ENCODE data around the gene METAP1D. TPM values are rescaled to one million over a fixed set of nuclear protein-coding genes. Genes with fewer than 3 reads are reported as not detected.
"Not testable (repeated sequence)": the region's sequence is repeated elsewhere in the genome, so short reads cannot be mapped to it uniquely, and the experiment has no call there.

The METAP1D gene
- total RNA-seq, 2 experiments from 2014 or later: 2.8 to 2.9 TPM

DNA sequence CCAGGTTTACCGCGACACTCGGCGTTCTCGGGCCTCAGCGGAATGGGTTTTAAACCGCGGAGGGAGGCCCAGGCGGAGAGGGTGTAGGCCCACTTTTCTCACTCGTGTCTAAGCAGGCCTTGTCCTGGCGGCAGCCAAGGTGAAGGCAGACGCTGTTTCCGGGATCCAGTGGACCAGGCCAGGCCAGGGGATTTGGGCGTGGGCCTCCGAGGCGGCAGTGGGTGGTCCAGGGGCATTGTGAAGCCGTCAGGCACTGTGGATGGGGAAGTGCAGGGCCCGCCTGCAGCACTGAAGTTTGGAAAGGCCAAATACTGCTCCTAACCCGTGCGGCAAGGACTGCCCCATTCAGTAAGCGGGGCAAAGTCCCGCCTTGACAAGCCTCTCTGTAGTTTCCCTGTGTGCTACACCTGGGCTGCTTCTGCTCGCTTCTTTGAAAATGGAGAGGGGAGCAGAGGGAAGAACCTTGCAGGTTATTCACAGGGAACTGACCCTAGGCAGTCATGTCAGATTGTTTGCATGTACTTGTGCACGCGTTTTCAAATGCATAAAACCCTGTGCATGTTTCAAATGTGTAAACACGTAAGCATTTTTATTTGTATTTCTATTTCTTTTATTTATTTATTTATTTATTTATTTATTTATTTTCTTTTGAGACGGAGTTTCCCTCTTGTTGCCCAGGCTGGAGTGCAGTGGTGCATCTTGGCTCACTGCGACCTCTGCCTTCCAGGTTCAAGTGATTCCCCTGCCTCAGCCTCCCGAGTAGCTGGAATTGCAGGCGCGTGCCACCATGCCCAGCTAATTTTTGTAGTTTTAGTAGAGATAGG, 110.4 kb downstream of the METAP1D start:
- ChIA-PET CTCF (no interaction called here), POLR2A (no interaction called here)
- Mint-ChIP-seq H3K9me3 (no peaks in the 10 kb centered on the region), H3K4me3 (no peak overlapping the region), H3K36me3 (ENCODE audit: low read depth) (no peaks in the 10 kb centered on the region), H3K27ac (no peak overlapping the region), H3K4me1 (peaks cover 23% of the 10 kb centered on the region), H3K27me3 (peaks cover 60% of the 10 kb centered on the region)
- DNase-seq: no peak

DNA sequence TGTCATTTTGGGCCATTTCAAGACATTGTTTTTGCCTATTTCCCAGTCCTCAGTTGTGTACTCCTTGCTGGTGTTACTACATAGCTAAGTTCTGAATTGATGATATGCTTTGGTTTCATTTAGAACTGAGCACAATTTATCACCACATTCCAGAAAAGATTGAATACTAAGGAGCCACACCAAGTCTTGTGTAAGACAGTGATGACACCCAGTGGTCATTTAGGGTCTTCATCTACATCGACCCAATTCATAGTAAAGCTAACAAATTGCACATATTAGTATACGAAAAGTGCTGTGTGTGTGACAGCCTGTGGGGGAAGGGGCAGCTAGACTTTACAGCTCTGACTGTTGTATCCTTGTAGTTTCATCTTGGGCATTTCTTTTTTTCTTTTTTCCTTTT, 113.9 kb downstream of the METAP1D start:
- no peaks in the 10 kb centered on the region for H3K36me3 Mint-ChIP-seq (ENCODE audit: low read depth)
- no peak overlapping the region for H3K27ac Mint-ChIP-seq
- H3K27me3 Mint-ChIP-seq: peaks cover 33% of the 10 kb centered on the region
- no peaks in the 10 kb centered on the region for H3K9me3 Mint-ChIP-seq
- CTCF ChIA-PET: interaction anchor here (1.2 to 3.0 kb wide), 6 partner anchors 9 to 419 kb away, joined by 3 to 27 read pairs (median 6); partner anchors contain the start of gene DLX2
- H3K4me1 Mint-ChIP-seq: no peaks in the 10 kb centered on the region
- POLR2A ChIA-PET: interaction anchor here (1.3 kb wide), 1 partner anchor 32 kb away, joined by 4 read pairs; no protein-coding TSS in a partner anchor
- DNase-seq: no peak
- H3K4me3 Mint-ChIP-seq: no peak overlapping the region

DNA sequence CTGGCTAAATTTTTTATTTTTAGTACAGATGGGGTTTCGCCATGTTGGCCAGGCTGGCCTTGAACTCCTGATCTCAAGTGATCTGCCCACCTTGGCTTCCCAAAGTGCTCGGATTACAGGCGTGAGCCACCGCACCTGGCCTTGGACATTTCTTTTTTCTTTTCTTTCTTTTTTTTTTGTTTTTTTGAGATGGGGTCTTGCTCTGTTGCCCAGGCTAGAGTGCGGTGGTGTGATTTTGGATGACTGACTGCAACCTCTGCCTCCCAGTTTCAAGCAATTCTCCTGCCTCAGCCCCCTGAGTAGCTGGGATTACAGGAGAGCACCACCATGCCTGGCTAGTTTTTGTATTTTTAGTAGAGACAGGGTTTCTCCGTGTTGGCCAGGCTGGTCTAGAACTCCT, 114.4 kb downstream of the METAP1D start:
- DNase-seq; H3K4me1 Mint-ChIP-seq; H3K27ac Mint-ChIP-seq; H3K4me3 Mint-ChIP-seq; H3K9me3 Mint-ChIP-seq; POLR2A ChIA-PET; H3K36me3 Mint-ChIP-seq (ENCODE audit: low read depth): not testable (repeated sequence)
- CTCF ChIA-PET: interaction anchor here (1.2 to 3.0 kb wide), 3 partner anchors 13 to 420 kb away, joined by 3 to 27 read pairs (median 7); no protein-coding TSS in a partner anchor
- H3K27me3 Mint-ChIP-seq: peaks cover 37% of the 10 kb centered on the region

DNA sequence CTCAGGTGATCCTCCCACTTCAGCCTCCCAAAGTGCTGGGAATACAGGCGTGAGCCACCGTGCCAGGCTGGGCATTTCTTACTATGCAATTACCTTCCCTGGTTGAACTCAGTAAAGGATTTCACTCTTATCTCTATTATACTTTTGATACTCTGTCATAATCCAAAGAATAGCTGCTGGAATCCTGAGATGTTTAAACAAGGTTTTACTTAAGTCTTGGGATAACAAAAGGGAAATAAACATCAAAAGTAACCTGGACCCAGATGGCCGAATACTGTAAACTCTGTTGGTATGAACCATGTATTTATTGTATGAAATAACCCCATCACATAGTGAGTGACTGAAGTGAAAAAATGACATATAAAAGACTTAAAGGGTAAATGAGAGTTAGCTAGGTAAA, 114.8 kb downstream of the METAP1D start:
- no peak for DNase-seq
- Mint-ChIP-seq H3K27ac (no peak overlapping the region), H3K4me3 (no peak overlapping the region), H3K4me1 (no peaks in the 10 kb centered on the region), H3K9me3 (no peaks in the 10 kb centered on the region), H3K36me3 (ENCODE audit: low read depth) (no peaks in the 10 kb centered on the region), H3K27me3 (peaks cover 37% of the 10 kb centered on the region)
- ChIA-PET CTCF (interaction anchor here (3.0 kb wide), 1 partner anchor 13 kb away, joined by 27 read pairs; no protein-coding TSS in a partner anchor), POLR2A (no interaction called here)

DNA sequence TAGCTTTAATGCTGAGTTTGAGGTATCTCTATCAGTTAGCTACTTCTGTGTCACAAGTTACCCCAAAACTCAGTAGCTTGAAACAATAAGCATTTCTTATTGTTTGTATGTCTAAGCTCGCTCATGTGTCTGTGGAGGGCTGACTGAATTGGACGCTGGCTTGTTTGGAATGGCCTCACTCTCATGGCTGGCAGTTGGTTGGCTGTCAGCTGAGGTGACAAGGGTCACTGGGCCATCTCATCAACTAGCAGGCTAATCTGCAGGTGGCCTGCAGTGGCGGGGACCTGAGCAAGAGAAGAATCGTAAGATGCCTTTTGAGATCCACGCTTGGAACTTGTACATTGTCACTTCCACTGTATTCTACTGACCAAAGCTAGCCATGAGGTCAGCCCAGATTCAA, 116.4 kb downstream of the METAP1D start:
- H3K4me3 Mint-ChIP-seq: no peak overlapping the region
- no peak for DNase-seq
- CTCF ChIA-PET: interaction anchor here (1.6 to 3.0 kb wide), 2 partner anchors 10 to 11 kb away, joined by 10 to 27 read pairs; no protein-coding TSS in a partner anchor
- H3K4me1 Mint-ChIP-seq: no peaks in the 10 kb centered on the region
- POLR2A ChIA-PET: no interaction called here
- no peak overlapping the region for H3K27ac Mint-ChIP-seq
- H3K27me3 Mint-ChIP-seq: peaks cover 35% of the 10 kb centered on the region
- no peaks in the 10 kb centered on the region for H3K36me3 Mint-ChIP-seq (ENCODE audit: low read depth)
- no peaks in the 10 kb centered on the region for H3K9me3 Mint-ChIP-seq

DNA sequence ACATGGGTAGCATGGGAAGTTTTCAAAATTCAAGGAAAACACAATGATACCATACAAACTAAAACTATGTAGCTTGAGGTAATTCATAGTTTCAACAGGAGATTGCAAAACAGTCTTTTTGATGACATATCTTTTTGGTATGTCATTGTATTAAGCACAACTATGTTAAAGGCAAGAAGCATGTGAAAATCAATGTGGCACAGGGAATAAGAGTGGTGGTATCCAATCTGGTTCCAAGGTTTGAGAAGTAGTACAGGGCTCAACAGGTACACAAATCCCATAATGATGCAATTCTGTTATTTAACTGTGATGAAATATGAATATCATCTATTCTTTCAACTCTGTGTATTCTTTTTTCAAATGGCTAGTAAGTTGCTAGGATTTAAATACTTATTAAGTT, 119.3 kb downstream of the METAP1D start:
- no peak overlapping the region for H3K4me3 Mint-ChIP-seq
- CTCF ChIA-PET: interaction anchor here (0.6 to 1.0 kb wide), 2 partner anchors 7 to 8 kb away, joined by 3 read pairs; no protein-coding TSS in a partner anchor
- H3K4me1 Mint-ChIP-seq: no peaks in the 10 kb centered on the region
- peaks cover 28% of the 10 kb centered on the region for H3K27me3 Mint-ChIP-seq
- H3K27ac Mint-ChIP-seq: no peak overlapping the region
- no peak for DNase-seq
- H3K36me3 Mint-ChIP-seq (ENCODE audit: low read depth): no peaks in the 10 kb centered on the region
- POLR2A ChIA-PET: interaction anchor here (0.7 kb wide), 1 partner anchor 343 kb away, joined by 3 read pairs; no protein-coding TSS in a partner anchor
- H3K9me3 Mint-ChIP-seq: no peaks in the 10 kb centered on the region

DNA sequence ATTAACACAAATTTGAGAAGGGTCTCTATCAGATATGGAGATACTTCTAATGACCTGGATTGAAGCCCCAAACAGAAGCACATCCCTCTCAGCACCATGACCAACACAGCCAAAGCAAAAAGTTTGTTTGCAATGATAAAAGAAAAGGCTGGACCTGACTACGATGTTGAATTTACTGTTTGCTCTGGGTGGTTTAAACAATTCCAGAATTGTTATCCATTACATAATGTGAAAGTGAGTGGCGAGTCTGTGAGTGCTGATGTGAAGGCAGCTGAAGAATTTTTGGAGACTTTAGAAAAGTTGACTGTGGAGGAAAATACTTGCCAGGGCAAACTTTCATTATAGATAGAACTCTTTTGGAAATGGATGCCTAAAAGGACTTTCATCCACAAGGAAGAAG, 120.4 kb downstream of the METAP1D start:
- no peaks in the 10 kb centered on the region for H3K36me3 Mint-ChIP-seq (ENCODE audit: low read depth)
- H3K4me3 Mint-ChIP-seq: no peak overlapping the region
- peaks cover 25% of the 10 kb centered on the region for H3K27me3 Mint-ChIP-seq
- no peak for DNase-seq
- no peaks in the 10 kb centered on the region for H3K9me3 Mint-ChIP-seq
- CTCF ChIA-PET: no interaction called here
- POLR2A ChIA-PET: interaction anchor here (0.7 kb wide), 1 partner anchor 342 kb away, joined by 3 read pairs; no protein-coding TSS in a partner anchor
- H3K27ac Mint-ChIP-seq: no peak overlapping the region
- no peaks in the 10 kb centered on the region for H3K4me1 Mint-ChIP-seq

DNA sequence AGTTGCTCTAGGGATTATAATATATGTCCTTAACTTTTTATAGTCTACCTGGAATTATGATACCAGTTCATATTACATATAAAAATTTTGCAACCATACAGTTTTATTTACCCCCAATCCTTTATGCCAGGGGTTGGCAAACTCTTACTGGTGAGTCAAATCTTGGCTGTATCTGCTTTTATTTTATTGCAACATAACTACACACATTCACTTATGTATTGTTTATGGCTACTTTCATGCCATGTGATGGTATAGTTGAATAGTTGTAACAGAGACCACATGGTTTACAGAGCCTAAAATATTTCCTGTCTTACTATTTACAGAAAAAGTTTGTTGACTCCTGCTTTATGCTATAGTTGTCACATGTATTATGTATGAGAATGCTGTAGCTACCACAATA, 128.7 kb downstream of the METAP1D start:
- ChIA-PET CTCF (interaction anchor here (0.7 to 6.2 kb wide), 14 partner anchors 14 to 1755 kb away, joined by 3 to 64 read pairs (median 4); no protein-coding TSS in a partner anchor), POLR2A (no interaction called here)
- H3K27me3 Mint-ChIP-seq: peaks cover 10% of the 10 kb centered on the region
- no peaks in the 10 kb centered on the region for H3K9me3 Mint-ChIP-seq
- H3K4me3 Mint-ChIP-seq: no peak overlapping the region
- no peaks in the 10 kb centered on the region for H3K4me1 Mint-ChIP-seq
- DNase-seq: no peak
- no peaks in the 10 kb centered on the region for H3K36me3 Mint-ChIP-seq (ENCODE audit: low read depth)
- no peak overlapping the region for H3K27ac Mint-ChIP-seq

DNA sequence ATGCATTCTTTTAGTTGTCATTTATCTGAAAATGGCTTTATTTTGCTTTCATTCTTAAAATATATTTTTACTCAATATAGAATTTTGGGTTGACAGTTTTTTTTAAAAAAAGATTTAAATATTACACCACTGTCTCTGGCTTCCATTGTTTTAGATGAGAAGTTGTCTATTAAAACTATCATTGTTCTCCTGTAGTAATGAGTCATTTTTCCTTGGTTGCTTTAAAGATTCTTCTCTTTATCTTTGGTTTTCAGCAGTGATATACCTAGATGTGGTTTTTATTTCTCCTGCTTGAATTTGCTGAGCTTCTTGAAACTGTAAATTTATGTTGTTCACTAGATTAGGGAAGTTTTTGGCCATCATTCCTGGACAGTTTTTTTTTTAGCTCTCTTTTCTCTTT, 129.7 kb downstream of the METAP1D start:
- H3K36me3 Mint-ChIP-seq (ENCODE audit: low read depth): no peaks in the 10 kb centered on the region
- no peak overlapping the region for H3K4me3 Mint-ChIP-seq
- no peak for DNase-seq
- H3K27ac Mint-ChIP-seq: no peak overlapping the region
- ChIA-PET CTCF (interaction anchor here (1.2 to 6.2 kb wide), 5 partner anchors 332 to 425 kb away, joined by 3 to 64 read pairs (median 3); no protein-coding TSS in a partner anchor), POLR2A (no interaction called here)
- H3K4me1 Mint-ChIP-seq: no peaks in the 10 kb centered on the region
- H3K9me3 Mint-ChIP-seq: no peaks in the 10 kb centered on the region
- peaks cover 9% of the 10 kb centered on the region for H3K27me3 Mint-ChIP-seq

Other genes starting within 250 kb of the METAP1D start
- gene SLC25A12, start 105.7 kb upstream of the METAP1D start, total RNA-seq: 10 to 100 TPM; 24.1 to 28.1 TPM
- gene HAT1, start 77.5 kb upstream of the METAP1D start, total RNA-seq: 10 to 100 TPM; 59.4 to 59.5 TPM
- gene DLX1, start 85.6 kb downstream of the METAP1D start, total RNA-seq: under 1 TPM in 1 of 2 experiments, not detected in 1; 0.18 TPM
- not detected for gene DLX2, start 102.9 kb downstream of the METAP1D start, total RNA-seq

Data from activated CD4-positive, alpha-beta memory T cell treated with anti-CD3 and anti-CD28 coated beads, Interleukin-2, amount 10 ng/mL, durations not matched to agents 7 days and 5 days (primary cell).